Astrocyte of the spinal cord (primary cell): ENCODE data around the gene DCAKD.
"Not testable (repeated sequence)": the region's sequence is repeated elsewhere in the genome, so short reads cannot be mapped to it uniquely, and the experiment has no call there.

Experiments used
- DNase-seq: peaks from one replicate; pipeline ENCODE4 v3.0.0; 2011; ENCODE audit warnings: low read depth, low spot score
- H3K4me3 ChIP-seq: 2 replicates; pipeline ENCODE4 v1.5.1; 2011; ENCODE audit warnings: low read depth, mild to moderate bottlenecking, low read length, moderate library complexity
- CTCF ChIP-seq: IDR thresholded peaks from 2 replicates; pipeline ENCODE4 v1.5.1; 2012; ENCODE audit warnings: low read depth, mild to moderate bottlenecking, low read length, inconsistent platforms
- in situ Hi-C: cut with HindIII; loops from 2 replicates; pipeline ENCODE4 v1.10.0; 2017; ENCODE audit warnings: low sequenced_read_pairs

The DCAKD gene

GRCh38 chr17:45052052-45052772, 780 bp upstream of the DCAKD start:
- in situ Hi-C loops: no loop called here
- DNase-seq: peak; percentile 28

GRCh38 chr17:45051720-45052051, 254 bp upstream of the DCAKD start:
- DNase-seq, in situ Hi-C loops: not testable (repeated sequence)
- H3K4me3 ChIP-seq: peak overlapping the region; percentile 57

More at GRCh38 chr17:45052052-45052772, 780 bp upstream of the DCAKD start:
- no peak for TF ChIP-seq CTCF
- peak overlapping the region; percentile 57 for H3K4me3 ChIP-seq

GRCh38 chr17:45050481-45051059, 862 bp downstream of the DCAKD start:
- peak overlapping the region; percentile 65 for H3K4me3 ChIP-seq
- in situ Hi-C loops: no loop called here
- peak; percentile 42 for DNase-seq
- no peak for TF ChIP-seq CTCF

- no peak overlapping the region for H3K4me3 ChIP-seq
- TF ChIP-seq CTCF: no peak
- no peak for DNase-seq
- in situ Hi-C loops: no loop called here
Observed at GRCh38 chr17:45048795-45049563, 2.5 kb downstream of the DCAKD start.

- H3K4me3 ChIP-seq: no peak overlapping the region
- no peak for TF ChIP-seq CTCF
- no peak for DNase-seq
- in situ Hi-C loops: no loop called here
Observed at GRCh38 chr17:45046537-45047125, 4.8 kb downstream of the DCAKD start.

GRCh38 chr17:45043813-45044540, 7.5 kb downstream of the DCAKD start:
- TF ChIP-seq CTCF: no peak
- no peak overlapping the region for H3K4me3 ChIP-seq
- DNase-seq: no peak
- in situ Hi-C loops: no loop called here
